Fibroblast of mammary gland (primary cell): ENCODE results near the gene TMEM35B.

Experiments used
- DNase-seq: peaks from one replicate; pipeline ENCODE4 v3.0.0-alpha.2; 2010; ENCODE audit warnings: low read depth
- H3K4me3 ChIP-seq: 2 replicates; pipeline ENCODE4 v1.5.1; 2011; ENCODE audit warnings: low read depth, mild to moderate bottlenecking, low read length, moderate library complexity; ENCODE audit not compliant: control insufficient read depth
- TF ChIP-seq, protein P1 (sequence below): conservative IDR thresholded peaks from 2 replicates; pipeline ENCODE4 v1.5.1; 2011; ENCODE audit warnings: low read depth, low read length, inconsistent platforms; ENCODE audit not compliant: control insufficient read depth, insufficient read depth

Gene TMEM35B

DNA sequence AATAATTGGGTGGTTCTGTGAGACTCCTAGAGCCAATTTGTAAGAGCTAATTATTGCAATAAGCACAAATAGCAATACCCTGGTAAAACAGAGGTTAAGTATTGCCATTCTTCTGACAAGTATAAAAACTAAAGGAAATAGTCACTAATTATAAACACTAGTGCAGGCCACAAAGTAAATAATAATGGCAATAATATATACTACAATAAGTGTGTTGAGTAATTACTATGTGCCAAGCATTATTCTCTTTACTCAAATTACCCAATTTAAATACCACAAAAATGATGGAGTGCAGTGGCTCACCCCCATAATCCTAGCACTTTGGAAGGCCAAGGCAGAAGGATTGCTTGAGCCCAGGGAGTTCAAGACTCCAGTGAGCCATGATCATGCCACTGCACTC, 31.3 kb upstream of the TMEM35B start:
- DNase-seq = no peak
- TF ChIP-seq, protein P1, sequence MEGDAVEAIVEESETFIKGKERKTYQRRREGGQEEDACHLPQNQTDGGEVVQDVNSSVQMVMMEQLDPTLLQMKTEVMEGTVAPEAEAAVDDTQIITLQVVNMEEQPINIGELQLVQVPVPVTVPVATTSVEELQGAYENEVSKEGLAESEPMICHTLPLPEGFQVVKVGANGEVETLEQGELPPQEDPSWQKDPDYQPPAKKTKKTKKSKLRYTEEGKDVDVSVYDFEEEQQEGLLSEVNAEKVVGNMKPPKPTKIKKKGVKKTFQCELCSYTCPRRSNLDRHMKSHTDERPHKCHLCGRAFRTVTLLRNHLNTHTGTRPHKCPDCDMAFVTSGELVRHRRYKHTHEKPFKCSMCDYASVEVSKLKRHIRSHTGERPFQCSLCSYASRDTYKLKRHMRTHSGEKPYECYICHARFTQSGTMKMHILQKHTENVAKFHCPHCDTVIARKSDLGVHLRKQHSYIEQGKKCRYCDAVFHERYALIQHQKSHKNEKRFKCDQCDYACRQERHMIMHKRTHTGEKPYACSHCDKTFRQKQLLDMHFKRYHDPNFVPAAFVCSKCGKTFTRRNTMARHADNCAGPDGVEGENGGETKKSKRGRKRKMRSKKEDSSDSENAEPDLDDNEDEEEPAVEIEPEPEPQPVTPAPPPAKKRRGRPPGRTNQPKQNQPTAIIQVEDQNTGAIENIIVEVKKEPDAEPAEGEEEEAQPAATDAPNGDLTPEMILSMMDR = no peak
- no peak overlapping the region for H3K4me3 ChIP-seq

- TF ChIP-seq, protein P1 = no peak
- DNase-seq = no peak
- no peak overlapping the region for H3K4me3 ChIP-seq
Observed at GRCh38 chr1:35014486-35014885, 29.3 kb upstream of the TMEM35B start.

DNA sequence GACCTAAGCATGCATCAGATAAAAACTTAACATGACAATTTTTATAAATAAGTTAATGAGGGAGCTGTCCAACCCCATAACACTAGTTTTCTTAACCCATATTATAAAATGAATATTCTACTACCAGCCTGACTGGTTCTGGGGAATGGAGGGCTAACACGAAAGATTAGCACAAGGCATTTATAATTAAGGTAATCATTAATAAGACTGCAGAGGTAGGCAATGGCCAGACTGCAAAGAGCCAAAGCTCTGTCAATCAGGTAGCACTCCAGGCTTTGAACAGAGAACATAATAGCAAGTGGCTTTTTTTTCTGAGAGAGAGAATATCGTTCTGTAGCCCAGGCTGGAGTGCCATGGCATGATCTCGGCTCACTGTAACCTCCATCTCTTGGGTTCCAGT, 20.6 kb upstream of the TMEM35B start:
- TF ChIP-seq, protein P1 = no peak
- H3K4me3 ChIP-seq = no peak overlapping the region
- DNase-seq = no peak

DNA sequence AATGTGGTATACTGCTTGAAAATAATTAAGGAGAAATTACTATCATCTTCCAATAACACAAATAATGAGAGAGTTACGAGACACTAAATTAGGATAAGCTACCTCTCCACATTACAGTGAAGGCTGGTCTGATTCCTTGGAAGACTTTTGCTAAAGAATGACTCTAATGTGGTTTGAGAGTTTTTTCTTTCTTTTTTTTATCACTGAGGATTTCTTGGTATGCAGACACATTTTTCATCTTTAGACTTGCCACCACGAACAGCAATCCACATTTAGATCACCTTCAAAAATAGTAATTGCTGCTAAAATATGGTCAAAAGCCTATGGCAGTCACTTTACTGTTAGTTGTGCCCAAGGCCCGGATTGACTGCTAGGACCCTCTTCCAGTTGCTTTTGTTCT, 16.6 kb upstream of the TMEM35B start:
- TF ChIP-seq, protein P1 = no peak
- no peak overlapping the region for H3K4me3 ChIP-seq
- DNase-seq = no peak

GRCh38 chr1:34994878-34995277, 9.7 kb upstream of the TMEM35B start:
- no peak overlapping the region for H3K4me3 ChIP-seq
- DNase-seq = no peak
- TF ChIP-seq, protein P1 = no peak

GRCh38 chr1:34988581-34988980, 3.4 kb upstream of the TMEM35B start:
- H3K4me3 ChIP-seq = no peak overlapping the region
- no peak for DNase-seq
- TF ChIP-seq, protein P1 = no peak

DNA sequence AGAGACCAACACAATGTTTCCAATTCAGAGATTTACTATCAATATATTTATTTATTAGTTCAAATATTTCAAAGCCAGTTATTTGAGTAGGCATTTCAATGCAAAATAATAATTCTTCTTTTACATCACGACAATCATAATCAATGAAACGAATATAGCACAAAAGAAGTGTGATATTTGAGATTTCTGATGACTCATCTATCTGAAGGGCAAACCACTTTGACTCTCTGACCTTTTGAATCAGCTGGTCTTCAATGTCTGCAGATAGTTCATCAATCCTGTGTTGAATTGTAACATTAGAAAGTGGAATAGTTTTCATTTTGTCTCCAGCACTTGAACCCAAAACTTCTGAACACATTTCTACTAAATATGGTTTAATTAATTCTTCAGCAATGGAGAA, 3.0 kb upstream of the TMEM35B start:
- TF ChIP-seq, protein P1 = no peak
- no peak for DNase-seq
- no peak overlapping the region for H3K4me3 ChIP-seq
